GM21367 (cell line): Measurements from ENCODE around the gene ARHGAP15.

ENCODE experiments used
- ATAC-seq: cut with Tn5 transposase; IDR thresholded peaks from one replicate; pipeline ENCODE4 v1.9.1; 2021; ENCODE audit not compliant: unreplicated experiment

ARHGAP15 gene

DNA sequence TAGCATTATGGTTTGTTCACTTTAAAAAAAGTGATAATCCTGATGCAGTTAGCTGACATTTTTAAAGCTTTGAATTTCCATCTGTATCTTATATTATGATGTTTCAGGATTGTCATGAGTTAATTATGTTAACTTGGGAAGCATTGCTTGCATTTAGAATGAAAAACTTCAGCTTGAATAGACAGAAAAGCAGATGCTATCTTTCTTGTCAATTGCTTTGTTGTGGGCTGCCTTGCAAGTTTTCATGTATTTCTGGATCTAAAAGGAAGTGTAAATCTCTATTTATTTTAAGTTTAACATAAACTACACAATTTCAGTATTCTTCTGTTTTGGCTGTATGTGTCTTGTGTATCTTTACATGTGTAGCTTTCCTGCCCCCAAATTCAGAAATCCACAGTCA, 479.5 kb downstream of the ARHGAP15 start:
- ATAC-seq: no peak

DNA sequence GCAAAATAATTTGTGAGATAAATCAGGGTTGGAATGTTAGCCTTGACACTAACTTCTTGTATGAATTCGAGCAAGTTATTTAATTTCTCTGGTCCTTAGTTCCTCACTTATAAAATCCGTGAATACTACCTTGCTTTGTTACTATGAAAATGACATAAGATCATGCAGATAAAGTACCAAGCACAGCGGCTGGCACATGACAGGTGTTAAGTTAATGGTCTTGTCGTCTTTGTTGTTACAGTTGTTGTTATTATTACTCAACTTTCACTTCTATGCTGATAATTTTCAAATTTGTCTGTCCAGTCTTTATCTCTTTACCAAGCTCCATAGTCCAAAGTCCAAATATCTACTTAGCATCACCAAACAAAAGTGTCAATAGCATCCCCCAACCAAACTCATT, 482.1 kb downstream of the ARHGAP15 start:
- ATAC-seq: no peak

DNA sequence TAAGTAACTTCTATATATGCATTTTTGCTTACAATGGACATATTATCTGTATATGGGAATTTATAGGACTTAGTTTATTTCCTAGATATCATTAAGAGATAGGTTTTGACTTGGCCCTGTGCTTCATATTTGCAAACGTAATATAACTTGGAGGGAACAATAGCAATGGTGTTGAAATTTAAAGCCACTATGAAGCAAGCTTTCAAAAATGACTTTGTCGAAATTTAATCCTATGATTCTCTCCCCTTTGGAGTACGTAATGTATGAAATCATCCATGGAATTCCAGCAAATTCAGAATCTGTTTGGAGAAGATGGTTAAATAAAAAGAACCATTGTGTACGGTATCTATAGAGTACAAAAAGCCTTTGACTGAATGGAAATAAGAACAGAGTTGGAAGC, 486.3 kb downstream of the ARHGAP15 start:
- no peak for ATAC-seq

DNA sequence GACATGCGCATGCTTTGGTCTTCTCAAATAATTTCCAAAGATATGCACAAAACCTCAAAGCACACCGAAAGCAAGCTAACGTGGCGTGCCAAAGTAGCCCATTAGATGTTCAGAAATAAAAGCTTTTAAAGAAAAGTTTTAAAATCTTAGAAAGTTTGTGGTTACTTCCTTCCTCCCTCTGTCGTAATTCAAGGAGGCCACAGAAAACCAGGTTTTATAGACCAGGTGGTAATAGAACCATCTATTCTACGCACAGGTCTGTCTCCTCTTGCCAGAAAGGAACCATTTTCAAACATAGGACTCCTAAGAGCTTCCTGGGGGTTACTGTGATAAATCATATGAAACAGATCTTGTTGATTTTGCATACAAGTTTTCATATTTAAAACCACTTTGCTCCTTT, 487.2 kb downstream of the ARHGAP15 start:
- ATAC-seq: no peak

DNA sequence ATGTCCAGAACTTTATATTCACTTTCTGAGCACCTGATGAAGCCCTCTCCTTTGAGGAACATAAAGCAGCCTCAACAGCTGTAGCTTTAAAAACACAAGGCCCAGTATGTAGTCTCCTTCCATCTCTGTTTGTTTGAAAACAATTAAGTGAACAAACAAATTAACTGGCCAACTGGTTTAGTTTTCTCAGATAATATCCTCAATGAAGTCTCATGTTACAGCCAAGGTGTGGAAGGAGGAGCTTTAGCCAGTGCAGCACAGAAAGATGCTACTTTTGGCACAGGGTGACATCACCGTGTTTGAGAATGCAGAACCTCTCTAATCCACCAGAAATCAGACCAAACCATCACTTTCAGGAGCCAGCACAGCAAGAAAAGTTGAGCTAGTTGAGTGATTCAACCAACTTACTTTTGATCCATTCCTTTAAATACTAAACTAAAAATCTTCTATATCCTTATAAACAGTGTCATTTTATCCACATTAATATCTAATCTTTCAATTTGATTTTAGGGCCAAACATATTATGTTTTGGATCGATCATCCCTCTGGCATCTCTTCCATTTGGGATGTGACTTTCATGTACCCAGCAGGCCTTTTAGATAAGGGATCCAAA, 488.7 kb downstream of the ARHGAP15 start:
- no peak for ATAC-seq

DNA sequence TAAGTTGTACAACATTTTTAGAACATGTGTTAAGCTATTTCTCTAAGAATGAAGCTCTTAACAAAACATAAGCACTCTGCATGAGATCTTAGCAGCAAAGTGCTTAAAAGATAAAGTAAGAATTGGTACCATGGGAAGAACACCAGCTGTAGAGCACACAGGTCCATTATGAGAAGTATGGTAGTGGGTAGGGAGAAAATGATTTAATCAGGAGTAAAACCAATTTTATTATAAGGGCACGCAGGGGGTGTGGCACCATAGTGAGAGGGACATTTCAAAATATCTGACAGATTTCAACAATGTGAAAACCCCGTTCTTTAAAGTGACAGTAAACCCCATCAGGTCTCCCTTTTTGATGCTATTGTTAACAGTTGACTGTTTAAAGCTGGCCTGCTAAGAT, 492.9 kb downstream of the ARHGAP15 start:
- ATAC-seq: no peak

DNA sequence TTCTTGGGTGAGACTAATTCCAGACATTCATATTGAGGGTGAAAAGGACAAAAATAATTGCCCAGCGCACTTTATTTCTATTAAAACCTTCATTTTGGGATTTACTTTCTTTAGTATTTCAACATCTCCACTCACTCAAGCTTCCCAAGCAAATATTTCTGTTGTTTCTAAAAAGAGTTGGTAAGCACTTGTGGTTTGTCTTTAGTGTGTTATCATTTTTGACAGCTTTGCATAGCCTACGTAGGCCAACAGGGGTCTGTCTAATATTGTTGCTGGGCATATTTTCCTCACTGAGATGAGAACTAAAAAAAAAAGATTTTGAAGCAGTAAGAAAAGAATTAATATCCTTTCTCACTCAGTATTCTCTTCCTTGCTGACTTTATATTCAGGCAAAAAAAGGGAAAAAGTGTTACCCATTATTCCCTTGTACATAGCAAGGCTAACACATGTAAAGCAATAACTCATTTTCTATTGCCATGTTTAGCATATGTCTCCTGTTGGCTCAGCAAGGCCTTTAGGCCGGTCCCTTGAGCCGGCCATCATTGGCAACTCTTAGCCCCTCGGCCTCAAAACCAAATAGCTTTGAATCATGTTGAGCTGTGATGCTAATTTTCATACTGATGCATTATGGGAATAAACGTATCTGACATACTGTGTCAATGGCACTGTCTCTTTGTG, 494.2 kb downstream of the ARHGAP15 start:
- ATAC-seq: no peak

DNA sequence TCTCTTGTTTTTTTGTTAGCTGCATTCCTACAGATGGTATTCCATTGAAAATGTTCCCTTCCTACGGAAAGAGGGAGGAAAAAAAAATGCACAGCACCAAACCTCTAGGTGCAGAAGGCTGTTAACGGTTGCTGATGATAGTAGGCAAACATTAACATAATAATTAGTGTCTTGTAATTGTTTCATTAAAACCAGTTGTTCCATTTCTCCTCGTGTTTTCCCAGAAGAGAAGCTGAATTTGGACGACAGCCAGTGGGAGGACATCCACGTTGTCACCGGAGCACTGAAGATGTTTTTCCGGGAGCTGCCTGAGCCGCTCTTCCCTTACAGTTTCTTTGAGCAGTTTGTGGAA, 494.7 kb downstream of the ARHGAP15 start:
- ATAC-seq: no peak

DNA sequence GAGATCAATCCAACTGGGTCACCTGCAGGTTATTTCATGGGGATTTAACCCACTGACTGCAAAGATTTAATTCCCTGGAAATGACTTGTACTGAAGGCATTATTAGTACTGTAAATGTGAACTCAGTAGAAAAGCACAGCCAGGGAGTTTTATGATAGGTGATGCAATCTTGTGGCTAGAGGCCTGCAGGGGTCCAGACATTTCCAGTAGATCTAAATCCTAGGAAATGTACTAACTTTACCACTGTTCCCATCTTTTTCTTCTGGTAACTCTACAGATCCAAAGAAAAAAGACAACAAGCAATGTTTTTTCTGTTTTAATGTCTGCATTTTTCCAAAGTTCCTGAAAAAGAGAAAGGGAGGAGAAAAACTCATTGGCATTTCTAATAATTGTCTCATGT, 500.1 kb downstream of the ARHGAP15 start:
- ATAC-seq: no peak

DNA sequence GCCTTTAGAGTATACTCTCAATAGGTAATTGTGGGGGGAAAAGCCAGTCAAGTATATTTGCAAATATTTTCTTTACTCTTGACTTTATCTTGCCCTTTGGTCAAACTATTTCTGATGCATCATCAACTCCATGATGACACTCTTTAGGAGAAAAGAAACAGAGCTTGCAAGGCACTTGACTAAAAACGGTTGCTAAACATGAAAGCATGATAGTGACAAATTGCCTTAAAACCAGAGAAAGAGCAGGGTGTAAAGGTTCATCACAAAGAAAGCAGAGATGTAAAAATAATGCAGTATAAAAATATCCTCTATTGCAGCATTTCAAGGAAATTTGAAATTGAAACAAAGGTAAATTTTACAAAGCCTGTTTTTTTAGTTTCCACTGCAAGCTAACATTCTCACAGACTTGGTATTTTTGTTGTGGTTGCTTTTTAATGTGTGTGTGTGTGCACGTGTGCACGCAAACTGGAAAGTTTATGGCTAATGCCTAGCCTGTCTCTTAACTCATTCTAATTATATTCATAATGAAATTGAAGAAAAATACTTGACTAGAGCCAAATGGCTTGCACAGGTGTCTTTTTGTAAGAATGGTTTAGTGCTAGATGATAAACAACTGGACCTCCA, 503.6 kb downstream of the ARHGAP15 start:
- no peak for ATAC-seq

DNA sequence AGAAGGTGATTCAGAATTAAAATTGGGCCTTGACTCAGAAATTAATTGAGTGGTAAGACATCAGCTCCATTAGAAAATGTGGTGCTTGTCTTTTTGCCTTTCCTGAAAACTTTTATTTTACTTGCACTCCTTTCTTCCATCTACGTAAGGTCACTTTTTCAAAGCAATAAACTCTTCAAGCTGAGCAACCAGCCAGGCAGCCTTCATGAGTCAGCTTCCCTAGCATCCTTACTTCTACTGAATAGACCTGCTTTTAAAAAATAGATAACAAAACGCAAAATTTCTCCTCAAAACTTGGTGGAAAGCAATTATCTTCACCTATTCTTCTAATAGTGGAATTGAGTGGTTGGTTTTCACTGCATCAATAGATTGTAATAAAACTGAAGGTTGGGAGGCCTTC, 504.2 kb downstream of the ARHGAP15 start:
- no peak for ATAC-seq

DNA sequence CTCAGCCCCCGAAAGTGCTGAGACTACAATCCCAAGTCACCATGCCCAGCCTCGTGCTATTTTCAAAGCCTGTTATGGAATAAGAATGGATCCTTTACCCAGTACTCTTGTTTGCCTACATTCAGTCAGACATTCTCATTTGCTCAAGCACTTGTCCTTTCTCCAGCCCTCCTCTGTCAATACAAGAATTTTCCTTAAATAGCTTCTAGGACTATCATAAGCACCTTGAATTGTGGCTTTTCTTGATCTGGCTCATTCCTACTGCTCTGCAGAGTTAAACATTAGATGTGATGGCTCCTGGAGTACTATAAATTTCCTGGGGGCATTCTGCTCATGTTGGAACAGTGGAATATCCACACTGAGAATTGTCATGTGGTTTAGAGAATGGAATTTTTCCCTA, 506.1 kb downstream of the ARHGAP15 start:
- ATAC-seq: no peak

DNA sequence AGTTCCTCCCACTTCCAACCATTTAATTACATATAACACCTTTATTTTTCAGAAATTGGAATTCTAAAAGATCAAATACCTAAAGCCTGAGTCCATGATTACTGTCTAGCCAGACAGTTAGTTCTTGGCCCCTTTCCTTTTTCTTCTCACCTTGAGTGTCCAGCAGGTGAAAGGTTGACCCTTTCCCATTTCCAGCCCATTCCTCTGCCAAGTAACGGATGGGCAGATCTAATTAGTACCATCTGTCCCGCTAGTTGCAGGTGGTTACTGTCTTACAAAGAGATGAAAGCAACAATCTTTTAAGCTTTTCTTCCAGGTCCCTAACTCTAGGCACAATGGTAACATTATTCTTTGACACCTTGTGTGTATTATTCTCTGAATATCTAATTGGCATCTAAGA, 506.7 kb downstream of the ARHGAP15 start:
- no peak for ATAC-seq

DNA sequence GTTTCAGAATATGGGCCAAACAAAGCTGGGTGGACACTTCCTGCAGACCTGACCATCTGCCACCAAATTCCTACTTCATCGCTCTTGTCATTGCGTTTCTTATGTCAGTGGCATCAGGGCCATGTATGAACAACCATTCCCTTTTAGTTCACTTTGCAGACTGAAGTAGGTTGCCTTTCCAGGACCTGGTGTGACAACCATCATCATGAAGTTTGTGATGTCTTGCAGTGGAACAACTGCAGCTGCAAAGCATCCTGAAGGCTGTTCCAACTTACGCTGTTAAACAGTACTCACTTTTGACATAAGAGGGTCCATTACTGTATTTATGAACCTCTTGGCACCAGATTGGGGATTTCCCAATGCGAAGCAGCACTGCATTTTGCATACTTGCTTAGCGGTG, 511.6 kb downstream of the ARHGAP15 start:
- ATAC-seq: no peak

DNA sequence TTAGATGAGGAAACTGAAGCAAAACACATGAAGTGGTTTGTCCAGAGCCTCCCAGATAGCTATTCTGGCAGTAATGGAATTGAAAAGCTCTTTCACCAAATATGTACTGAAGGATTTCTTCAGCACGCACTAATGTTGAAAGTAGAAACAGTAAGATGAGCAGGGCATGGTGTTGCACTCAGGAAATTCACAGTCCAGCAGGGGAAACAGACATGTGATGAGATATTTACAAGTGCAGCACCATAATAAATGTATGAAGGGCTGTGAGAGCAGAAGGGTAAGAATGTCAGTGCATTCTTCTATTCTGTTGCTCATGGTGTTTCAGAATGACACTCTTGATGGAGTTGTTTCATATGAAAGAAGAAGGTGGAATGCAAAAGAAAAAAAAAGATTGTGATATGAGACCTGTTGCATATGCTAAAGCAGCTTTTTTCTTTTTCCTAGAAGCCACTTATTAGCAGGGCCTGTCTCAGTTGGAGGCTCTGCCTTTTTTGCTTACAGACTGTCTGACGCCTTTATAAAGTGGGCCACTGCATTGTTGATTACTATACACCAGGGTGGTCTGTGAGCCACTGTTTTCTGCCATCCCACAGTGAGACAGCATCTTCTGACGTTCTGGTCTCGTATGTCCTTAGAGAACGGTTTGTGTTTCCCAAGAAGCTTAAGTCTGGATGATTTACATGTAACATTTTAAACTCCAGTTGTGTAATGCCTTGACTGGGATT, 516.9 kb downstream of the ARHGAP15 start:
- ATAC-seq: no peak

DNA sequence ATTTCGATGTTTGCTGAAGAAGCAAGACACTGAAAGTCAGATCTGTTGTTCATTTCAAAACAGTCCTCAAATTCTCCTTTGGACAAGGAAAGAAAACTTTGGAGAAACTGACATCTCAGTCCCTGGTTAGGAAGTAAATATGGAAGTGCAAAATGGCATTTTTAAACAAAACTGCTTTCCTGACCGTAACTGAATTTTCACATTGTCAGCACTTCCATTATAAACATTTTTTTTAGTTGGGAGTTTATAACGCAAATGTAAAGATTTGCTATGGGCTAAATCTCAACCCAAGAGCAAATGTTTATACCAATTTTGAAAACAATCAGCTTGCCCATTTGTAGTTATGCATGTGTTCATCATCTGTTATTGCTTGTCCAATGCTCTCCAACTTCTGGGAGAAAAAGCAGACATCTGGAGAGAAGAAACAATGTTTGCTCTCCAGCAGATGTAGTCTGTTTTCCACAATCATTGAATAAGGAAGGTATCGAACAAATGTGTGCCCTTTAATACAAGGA, 520.1 kb downstream of the ARHGAP15 start:
- no peak for ATAC-seq

DNA sequence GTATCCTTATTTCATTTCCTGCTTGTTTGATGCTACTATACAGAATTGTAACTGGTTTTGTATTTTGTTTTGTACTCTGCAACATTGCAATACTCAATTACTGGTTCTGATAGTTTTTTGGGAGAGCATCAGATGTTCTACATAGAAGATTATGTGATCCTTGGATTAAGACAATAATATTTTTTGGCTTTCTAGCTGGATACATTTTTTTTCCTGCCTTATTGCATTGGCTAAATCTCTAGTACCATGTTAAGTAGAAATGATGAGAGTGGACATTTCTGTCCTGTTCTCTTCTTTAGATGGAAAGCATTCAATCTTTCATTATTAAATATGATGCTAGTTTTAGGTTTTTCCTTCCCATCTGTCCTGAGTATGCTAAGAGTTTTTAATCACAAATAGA, 523.5 kb downstream of the ARHGAP15 start:
- no peak for ATAC-seq

DNA sequence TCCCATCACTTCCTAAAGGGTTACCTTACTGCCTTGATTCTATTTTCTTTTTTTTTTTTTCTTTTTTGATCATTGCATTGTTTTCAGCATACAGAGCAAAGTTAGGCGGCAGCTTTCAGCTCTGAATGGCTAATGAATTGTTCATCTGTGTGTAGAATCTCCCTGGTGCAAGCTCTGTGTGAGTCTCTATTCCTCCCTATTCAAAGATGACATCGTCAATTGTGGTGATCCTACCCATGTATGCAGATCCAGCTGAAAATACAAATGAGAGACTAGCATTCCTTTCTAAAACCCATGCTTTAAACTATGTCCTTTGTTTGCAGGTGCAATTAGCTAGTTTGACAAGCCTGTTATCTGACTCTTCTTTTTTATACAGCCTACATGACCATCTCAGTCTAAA, 539.0 kb downstream of the ARHGAP15 start:
- no peak for ATAC-seq

DNA sequence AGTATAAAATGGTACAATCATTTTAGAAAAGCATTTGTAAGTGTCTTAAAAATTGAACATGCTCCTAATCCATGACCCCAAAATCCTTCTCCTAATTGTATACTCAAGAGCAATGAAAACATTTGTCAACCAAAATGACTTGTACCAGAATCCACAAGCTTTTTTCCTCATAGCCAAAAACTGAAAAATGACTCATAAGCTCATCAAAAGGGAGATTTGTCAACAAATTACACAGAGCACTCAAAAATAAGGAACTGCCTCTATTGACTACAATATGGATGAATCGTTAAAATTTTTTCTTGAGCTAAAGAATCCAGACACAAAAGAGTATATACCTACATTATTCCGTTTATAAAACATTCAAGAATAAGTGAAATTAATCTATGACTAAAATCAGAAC, 544.8 kb downstream of the ARHGAP15 start:
- ATAC-seq: no peak

DNA sequence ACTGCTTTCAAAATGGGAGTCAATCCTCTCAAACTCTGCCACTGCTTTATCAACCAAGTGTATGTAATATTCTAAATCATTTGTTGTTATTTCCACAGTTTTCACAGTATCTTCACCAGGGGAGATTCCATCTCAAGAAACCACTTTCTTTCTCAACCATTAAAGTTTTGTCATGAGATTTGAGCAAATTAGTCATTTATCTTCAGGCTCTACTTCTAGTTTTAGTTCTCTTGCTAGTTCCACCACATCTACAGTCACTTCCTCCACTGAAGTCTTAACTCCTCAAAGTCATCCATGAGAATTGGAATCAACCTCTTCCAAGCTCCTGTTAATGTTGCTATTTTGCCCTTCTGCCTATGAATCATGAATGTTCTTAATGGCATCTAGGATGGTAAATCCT, 545.8 kb downstream of the ARHGAP15 start:
- ATAC-seq: no peak

DNA sequence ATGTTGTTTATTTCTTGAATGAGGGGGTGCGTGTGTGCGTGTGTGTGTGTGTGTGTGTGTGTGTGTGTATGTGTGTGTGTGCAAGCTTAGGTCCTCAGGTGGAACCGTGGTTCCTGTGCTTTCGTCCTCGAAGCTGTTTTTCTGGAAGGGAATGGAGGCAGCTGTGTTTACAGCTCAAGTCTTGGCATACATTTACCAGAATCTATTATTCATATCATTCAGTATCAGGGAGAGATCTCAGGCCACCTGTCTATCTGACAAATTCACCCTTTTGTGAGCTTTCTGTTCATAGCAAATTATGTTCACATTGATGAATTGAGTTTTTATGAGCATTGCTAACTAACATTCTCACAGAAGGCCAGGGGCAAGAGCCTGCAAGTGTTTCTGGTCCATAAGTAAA, 550.4 kb downstream of the ARHGAP15 start:
- no peak for ATAC-seq

DNA sequence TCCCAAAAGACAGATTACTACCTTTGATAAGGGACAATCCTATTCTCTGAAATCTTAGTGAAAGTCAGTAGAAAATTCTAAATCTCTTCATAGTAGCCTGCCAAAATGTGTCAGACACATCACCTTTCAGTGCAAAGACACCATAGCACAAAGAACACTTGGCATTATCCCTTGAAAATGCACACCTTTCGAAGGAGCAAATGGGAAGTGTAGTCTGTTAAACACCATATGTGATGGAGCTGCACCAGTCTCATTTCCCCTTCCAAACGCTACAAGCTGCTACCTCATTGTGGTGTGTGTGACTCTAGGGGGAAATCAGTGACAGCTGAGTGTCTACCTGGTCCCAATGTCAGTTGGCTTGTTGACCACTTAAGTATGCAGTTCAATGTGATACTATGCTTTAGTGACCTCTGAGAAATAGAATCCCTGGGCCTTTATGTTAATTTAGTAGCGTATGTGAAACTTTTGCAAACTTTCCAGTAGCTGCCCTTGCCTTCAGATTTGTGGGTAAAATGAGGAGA, 551.7 kb downstream of the ARHGAP15 start:
- ATAC-seq: no peak
